HUDEP-2 (cell line): Measurements from ENCODE around the gene FYTTD1.

ENCODE experiments used
- DNase-seq, 76 experiments: peaks; one replicate each; lab custom pipeline; 2025; ENCODE audit not compliant: unreplicated experiment in 76 of 76; lab: John Stamatoyannopoulos, UW

The FYTTD1 gene

DNA sequence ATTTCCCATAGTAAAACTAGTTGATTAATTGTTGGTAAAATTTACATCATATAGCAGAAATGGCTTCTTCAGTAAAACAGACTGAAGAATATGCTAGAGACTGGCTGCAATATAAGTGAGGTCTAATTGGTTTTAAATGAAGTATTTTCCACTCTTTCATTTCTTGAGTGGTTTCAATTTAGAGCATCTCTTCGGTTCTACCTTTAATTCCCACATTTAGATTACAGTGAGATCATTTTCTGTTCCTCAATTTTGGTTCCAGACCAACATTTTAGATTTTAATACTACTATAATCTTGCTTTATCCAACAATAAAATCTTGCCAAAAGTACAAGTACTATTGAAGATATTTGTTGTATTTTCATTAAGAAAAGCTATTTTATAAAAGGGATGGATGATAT, 40.4 kb downstream of the FYTTD1 start:
- DNase-seq: no peak

DNA sequence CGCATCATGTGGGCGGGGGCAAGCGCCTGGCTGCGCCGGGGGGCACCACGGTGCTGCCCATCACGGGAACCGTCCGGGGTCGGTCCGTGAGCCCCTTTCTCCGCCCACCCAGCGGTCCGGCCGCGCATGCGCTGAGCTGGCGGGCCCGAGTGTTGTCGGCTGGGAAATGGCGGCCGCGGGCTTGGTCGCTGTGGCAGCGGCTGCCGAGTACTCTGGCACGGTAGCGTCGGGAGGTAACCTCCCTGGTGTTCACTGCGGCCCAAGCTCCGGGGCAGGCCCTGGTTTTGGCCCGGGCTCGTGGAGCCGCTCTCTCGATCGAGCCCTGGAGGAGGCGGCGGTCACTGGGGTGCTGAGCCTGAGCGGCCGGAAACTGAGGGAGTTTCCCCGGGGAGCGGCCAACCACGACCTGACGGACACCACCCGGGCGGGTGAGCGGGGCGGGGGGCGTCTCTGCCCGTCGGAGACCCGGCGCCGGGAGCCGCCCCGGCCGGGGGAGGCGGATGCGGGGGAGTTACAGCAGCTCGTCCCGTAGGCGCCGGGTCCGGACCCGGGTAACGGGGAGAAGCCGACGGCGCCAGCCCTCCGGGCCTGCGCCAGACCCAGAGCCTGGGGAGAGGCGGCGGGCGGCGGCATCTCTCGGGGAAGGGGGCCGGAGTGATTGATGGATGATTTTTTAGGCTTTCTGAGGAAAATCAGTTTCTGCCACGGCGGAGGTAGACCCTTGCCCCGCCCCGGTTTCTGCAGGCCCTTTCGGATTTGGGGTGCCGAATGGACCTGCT, 41.6 kb downstream of the FYTTD1 start, which contains the start of gene LRCH3:
Gene LRCH3 (plus strand): TSS at position 142 of the 779 bp plus-strand sequence. CDS start 25 bp downstream, at position 167.
- peak in 70 of 76 experiments; percentile 6 to 93 (median 58) for DNase-seq

DNA sequence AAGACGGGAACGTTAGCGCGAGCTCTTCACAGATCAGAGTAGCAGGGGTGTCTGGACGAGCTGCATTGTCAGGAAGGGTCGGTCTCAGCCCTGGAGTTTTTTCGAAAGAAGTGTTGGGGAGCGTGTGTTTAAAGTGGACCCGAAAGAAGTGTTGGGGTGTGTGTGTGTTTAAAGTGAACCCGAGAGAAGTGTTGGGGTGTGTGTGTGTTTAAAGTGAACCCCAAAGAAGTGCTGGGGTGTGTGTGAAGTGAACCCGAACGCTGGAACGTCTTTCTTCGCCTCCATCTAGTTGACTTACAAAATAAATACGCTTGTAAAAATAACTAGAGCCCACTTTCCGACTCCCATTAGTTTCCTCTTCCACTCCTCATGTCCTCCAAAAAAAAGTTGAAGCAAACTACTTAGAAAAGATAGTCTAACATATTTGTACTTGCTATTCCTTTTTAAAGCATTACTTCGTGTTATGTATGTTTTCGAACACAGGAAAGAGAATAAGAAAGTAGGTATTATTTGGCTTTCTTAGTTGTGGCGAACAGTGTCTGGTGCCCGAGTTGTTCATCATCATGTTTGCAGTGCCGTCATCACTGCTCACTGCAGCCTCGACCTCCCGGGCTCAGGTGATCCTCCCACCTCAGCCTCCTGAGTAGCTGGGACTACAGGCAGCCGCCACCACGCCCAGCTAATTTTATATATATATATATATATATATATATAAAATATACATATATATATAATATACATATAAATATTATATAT, 42.4 kb downstream of the FYTTD1 start:
- peak in 7 of 76 experiments; percentile 0 to 42 (median 19) for DNase-seq

DNA sequence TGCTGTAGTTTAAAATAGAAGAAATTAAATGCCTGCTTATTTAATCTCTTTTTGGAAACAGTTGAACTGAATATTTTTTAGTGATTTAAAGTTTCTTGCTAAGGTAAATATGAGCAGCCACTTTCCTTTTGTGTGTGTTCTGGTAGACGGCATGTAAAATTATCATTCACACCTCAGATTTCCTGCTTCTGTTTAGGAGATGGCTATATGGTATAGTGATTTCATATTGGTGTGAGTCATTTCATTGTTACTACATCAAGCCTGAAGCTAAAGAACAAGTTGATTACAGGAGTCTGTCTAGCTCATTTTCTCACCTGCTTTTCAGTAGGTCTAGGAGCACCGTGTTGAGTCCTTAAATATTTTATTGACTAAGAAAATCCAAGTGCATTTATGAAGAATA, 43.6 kb downstream of the FYTTD1 start:
- no peak for DNase-seq

DNA sequence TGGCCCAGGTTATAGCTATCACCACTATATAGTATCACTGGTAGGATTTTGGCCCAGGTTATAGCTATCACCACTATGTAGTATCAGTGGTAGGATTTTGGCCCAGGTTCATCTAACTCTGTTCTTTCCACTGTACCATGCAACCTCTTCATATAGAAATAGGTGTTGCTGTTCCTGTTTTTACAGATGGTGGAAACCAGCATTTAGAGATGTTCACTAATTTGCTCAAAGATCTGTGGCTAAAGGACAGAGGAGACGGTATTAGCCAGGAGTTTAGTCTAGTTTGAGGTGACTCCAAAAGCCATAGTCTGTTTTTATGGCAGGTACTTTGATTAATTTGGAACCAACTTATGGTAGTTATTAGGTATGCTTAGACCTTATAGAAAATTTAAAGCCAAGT, 44.4 kb downstream of the FYTTD1 start:
- DNase-seq: no peak

DNA sequence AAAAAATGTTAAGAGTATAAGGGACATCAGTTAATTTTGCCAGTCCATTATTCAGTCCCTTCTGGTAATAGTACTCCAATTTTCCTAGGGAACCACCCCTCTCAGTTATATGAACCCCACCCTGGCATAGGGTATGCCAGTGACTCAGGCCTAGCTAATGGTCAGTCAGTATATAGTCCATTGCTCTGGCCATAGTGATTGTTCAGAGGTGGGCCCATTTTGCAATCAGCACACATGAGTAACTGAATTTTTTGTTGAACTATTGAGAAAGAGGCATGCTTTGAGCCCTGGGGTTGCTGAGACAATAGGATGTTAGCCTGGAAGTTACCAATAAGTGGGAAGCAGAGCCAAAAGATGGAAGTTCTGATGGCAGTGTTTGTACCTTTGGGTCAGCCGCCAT, 45.5 kb downstream of the FYTTD1 start:
- no peak for DNase-seq

DNA sequence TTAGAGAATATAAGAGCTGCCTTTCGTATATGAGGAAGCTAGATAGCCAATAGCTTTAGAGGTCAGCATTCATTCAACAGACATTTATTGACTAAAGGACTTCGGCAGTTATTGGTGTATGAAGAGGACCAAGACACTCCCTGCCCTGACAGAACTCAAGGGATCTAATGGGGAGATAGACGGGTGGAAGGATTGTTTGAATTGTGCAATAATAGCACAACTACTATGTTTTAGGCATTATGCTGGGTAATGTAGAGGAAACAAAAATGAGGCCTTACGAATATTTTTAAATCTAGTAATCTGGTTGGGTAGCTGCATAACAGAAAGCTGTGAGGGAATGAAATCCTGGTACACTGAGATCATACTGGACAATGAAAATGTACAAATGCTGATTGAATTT, 46.4 kb downstream of the FYTTD1 start:
- DNase-seq: no peak

DNA sequence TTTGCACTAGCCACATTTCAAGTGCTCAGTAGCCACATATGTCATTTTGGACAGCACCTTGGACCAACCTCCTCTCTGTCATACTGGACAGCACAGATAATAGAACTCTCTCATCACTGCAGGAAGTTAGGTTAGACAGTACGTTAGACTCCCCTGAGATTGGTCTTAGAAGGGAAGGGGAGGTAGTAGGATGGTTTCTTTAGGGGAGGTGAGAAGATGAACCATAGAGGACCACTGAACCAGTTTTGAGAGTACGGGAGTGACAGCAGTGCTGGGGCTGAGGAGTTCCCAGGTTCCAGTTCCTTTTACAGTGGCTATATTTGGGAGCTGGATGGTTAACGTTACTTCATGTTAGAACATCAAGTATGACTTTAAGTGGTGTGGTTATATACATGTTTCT, 49.2 kb downstream of the FYTTD1 start:
- no peak for DNase-seq

DNA sequence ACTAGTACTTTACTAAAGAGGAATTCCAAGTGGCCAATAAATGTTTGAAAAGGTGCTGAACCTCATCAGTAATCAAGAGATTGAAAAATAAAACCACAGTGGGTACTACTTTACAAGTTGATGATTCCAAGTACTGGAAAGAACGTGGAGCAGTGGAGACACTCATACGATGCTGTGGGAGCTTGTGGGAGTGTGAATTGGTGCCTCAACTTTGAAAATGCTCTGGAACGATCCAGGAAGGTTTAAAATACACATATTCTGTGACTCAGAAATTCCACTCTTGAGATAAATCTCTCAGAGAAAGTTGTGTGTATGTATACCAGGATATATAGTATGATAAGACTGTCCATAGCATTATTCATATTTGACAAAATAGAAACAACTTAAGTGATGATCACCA, 50.7 kb downstream of the FYTTD1 start:
- no peak for DNase-seq

DNA sequence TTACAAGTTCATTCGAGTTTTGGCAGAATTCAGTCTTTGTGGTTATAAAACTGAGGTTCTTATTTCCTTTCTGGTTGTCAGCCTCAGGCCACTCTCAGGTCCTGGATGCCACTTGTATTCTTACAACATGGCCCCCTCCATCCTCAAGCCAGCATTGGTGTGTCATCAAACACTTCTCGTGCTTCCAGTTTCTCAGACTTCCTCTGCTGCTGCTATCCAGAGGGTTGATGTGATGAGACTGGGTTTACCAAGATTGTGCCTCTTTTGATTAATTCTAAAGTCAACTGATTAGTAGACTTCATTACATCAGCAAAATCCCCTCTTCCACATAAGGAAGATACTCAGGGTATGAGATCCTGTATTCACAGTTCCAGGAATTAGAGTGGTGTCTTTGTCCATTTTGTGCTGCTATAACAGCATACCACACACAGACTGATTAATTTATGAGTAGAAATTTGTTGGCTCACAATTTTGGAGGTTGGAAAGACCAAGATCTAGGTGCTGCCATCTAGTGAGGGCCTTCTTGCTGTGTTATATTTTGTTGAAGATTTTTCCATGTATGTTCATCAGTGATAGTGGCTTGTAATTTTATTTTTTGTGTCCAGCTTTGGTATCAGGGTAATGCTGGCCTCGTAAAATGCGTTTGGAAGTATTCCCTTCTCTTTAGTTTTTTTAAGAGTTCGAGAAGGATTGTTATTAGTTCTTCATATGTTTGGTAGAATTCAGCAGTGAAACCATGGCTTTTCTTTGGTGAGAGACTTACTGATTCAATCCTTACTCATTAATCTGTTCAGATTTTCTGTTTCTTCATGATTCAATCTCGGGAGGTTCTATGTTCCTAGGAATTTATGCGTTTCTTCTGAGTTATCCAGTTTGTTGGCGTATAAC, 52.5 kb downstream of the FYTTD1 start:
- DNase-seq: peak in 11 of 76 experiments; percentile 3 to 47 (median 10)

DNA sequence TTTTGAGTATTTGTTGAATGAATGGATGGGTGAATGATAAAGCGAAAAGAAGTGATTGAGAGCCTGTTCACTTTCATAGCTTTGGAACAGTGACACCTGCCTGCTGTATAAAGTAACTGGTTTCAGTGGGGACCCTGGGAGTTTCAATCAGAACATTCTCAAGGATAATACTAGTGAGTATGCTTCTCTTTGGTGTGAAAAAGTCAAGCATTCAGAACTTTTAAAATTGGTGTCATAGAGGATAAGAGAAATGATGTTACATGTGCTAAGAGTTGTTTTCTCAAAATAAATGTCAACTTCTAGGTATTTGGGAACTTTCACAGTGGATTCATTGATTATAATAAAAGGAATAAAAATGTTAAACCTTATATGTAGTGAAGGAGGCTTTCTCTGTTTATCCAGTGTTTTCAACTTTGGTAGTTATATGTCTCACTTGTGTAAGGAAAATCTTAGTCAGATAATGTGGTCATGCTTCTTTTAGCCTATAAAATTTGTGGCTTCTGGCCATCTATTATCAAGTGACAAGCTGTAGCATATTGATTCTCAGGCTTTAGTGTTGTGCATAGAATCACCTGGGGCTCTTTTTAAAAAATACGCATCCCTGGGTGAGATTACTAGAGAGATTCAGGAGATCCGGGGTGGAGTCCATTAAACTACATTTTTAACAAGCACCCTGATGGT, 53.2 kb downstream of the FYTTD1 start:
- peak in 1 of 76 experiments; percentile 4 for DNase-seq

DNA sequence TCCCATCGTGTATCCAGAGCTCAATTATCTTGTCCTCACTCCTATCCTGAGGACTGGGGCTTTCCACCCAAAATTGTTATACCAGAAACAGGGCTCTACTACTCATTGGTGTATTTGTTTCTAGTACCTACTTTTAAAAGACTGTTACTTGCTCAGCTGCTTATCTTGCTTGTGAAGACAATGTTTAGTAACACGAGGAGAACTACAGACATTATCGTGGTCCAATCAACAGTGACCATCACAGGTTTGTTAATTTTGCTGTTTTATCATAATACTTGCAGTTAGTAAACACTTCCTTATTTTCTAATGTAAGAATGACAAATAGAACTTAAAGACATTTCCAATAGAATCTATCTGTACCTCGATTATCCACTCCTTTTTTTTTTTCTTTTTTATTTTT, 54.8 kb downstream of the FYTTD1 start:
- no peak for DNase-seq

DNA sequence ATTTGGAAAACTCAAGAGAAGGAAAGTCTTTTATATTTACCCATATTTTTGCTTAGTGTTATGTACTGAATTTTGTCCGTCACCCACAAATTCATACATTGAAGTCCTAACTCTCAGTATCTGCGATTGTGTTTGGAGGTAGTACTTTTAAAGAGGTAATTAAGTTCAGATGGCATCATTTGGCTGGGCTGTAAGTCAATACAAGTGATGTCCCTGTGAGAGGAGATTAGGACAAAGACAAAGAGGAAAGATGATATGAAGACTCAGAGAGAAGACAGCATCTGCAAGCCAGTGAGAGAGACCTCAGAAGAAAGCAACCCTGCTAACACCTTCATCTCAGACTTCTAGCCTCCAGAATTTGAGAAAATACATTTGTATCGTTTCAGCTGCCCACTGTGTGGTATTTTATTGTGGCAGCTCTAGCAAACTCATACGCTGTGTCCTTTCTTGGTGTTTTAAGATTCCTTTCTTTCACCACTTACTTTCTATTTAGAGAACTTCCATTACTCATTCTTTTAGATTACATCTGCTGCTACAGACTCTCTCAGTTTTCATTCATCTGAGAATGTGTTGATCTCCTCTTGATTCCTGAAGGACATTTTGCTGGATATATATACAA, 58.4 kb downstream of the FYTTD1 start:
- DNase-seq: no peak

DNA sequence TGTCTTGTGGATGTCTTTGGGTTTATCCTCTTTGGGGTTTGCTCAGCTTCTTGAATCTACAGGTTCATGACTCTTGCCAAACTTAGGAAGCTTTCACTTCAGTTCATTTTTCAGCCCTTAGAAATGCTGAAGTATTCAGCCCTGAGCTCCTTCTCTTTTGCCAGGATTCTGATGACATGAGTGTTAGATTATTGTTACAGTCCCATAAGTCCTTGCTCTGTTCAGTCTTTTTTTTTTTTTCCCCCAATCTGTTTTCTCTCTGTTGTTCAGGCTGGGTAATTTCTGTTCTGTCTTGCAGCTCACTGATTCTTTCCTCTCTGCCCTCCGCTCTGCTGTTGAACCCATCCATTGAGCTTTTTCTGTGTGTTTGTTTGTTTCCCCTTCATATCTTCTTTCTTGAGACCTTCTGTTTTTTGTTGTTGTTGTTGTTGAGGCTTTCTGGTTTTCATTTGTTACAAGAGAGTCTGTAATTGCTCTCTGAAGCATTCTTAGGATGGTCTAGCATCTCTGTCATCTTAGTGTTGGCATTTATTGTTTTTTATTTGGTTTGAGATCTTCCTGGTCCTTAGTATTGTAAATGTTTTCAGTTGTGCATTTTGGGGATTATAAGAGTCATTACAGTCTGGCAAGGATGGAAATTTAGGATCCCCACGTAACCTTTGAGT, 59.8 kb downstream of the FYTTD1 start:
- no peak for DNase-seq

DNA sequence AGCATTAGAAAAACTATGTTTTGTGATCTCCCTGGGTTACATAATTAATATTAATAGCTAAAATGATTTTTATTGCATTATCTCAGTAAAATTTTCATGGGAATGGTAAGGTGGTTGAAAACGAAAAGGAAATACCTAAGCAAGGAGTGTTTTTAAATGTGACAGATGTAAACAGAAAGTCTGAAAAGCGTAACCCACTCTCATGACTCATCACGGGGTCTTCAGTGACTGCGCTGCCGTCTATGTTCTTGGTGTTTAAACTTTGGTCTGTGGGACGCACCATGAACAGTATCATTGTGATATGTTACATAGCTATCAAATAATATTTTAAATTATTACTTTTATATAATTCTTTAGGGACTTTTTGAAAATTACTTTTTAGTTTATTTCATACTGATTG, 61.2 kb downstream of the FYTTD1 start:
- no peak for DNase-seq

DNA sequence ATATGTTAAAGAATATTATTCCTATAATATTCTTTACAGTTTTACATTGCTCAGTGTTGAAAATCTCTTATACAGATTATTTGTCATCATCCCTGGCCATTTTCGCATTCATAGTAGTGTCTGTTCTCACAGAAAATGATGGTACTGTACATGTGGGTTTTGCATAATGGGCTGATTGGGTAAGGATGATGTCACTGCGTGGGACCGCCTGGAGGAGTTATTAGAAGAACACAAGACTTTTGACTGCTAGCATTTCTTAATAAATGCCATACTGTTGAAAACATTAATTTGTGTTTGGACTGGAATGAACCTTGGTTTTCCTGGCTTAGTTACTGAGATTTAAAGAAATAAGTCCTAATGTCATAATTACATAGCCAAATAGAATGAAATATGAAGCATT, 61.7 kb downstream of the FYTTD1 start:
- no peak for DNase-seq

DNA sequence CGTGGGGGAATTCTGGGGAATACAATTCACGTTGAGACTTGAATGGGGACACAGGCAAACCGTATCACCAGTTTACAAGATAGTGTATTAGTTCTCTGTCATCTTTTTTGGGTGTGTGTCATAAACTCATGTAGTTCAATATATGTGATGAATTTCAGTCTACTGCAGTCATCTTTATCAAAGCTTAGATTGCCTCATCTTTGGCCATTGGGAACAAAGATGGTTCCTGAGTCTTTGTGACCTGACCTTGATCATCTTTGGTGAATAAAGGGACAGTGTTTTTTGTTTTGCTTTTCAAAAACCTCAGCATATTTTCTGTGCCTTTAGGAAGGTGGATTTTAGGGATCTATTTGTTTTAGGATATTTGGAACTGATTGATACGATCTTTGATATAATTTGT, 64.7 kb downstream of the FYTTD1 start:
- DNase-seq: no peak

DNA sequence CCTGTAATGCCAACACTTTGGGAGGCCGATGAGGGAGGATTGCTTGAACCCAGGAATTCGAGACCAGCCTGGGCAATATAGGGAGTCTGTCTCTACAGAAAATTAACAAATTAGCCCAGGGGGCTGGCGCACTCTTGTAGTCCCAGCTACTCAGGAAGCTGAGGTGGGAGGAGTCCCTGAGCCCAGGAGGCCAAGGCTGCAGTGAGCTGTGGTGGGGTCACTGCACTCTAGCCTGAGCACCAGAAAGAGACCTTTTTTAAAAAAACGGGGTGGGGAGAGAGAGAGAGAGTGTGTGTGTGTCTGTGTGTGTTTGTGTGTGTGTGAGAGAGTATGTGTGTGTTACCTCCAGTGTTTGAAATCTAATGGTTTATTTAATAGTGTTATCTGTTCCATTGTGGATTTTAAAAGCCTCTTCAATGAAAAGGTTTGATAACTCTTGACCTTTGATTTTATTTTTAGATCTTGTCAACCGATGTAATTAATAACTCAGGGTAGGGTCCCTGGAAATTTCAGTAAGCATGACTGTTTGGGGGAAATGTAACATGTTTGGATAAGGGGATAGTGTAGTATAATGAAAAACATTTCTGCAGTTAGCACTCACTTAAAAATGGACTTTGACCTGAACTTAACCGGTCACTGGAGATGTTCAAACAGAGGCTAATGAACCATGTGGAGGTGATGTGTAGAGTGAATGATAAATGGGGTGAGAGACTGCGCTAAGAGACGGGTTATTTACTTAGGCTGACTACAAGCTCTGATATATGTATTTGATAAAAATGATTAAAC, 71.1 kb downstream of the FYTTD1 start:
- no peak for DNase-seq
